GM18873 (cell line): ENCODE results near the gene DDX50.
"Not testable (repeated sequence)": the region's sequence is repeated elsewhere in the genome, so short reads cannot be mapped to it uniquely, and the experiment has no call there.

Source experiments
- ATAC-seq: cut with Tn5 transposase; IDR thresholded peaks from one replicate; pipeline ENCODE4 v1.9.1; 2021; ENCODE audit warnings: mild to moderate bottlenecking, moderate library complexity, moderate number of reproducible peaks; ENCODE audit not compliant: unreplicated experiment, low FRiP score

Gene DDX50

GRCh38 chr10:68899186-68899745, 1.8 kb upstream of the DDX50 start:
- no peak for ATAC-seq

- no peak for ATAC-seq
These were observed 549 bp upstream of the DDX50 start for GRCh38 chr10:68900427-68901104.

- ATAC-seq: no peak
These were observed 1.3 kb downstream of the DDX50 start for GRCh38 chr10:68902382-68902781.

- no peak for ATAC-seq
These were observed 23.5 kb downstream of the DDX50 start for GRCh38 chr10:68924593-68924992.

- ATAC-seq: no peak
These were observed 24.4 kb downstream of the DDX50 start for GRCh38 chr10:68925489-68925888.

- ATAC-seq: not testable (repeated sequence)
These were observed 28.0 kb downstream of the DDX50 start for GRCh38 chr10:68929157-68929556.

GRCh38 chr10:68929888-68930287, 28.8 kb downstream of the DDX50 start:
- not testable (repeated sequence) for ATAC-seq

GRCh38 chr10:68932860-68933259, 31.7 kb downstream of the DDX50 start:
- ATAC-seq: not testable (repeated sequence)

- ATAC-seq: no peak
These were observed 33.9 kb downstream of the DDX50 start for GRCh38 chr10:68934994-68935393.

GRCh38 chr10:68938117-68938516, 37.0 kb downstream of the DDX50 start:
- ATAC-seq: no peak

GRCh38 chr10:68938884-68939283, 37.8 kb downstream of the DDX50 start:
- no peak for ATAC-seq

- ATAC-seq: not testable (repeated sequence)
These were observed 39.8 kb downstream of the DDX50 start for GRCh38 chr10:68940917-68941316.

GRCh38 chr10:68950598-68950997, 49.5 kb downstream of the DDX50 start:
- no peak for ATAC-seq

GRCh38 chr10:68954904-68955303, 53.8 kb downstream of the DDX50 start:
- no peak for ATAC-seq

- ATAC-seq: peak; percentile 1
These were observed 54.3 kb downstream of the DDX50 start for GRCh38 chr10:68955355-68955831.

GRCh38 chr10:68955832-68956532, 54.9 kb downstream of the DDX50 start, which contains the start of gene DDX21:
Gene DDX21 (plus strand): TSS chr10:68956170. CDS start chr10:68956226, 56 bp downstream.
- peak; percentile 72 for ATAC-seq

- no peak for ATAC-seq
These were observed 56.1 kb downstream of the DDX50 start for GRCh38 chr10:68957284-68957615.

- no peak for ATAC-seq
These were observed 56.5 kb downstream of the DDX50 start for GRCh38 chr10:68957654-68958053.

- no peak for ATAC-seq
These were observed 58.8 kb downstream of the DDX50 start for GRCh38 chr10:68959695-68960527.

GRCh38 chr10:68963151-68963550, 62.0 kb downstream of the DDX50 start:
- ATAC-seq: no peak

- ATAC-seq: no peak
These were observed 72.9 kb downstream of the DDX50 start for GRCh38 chr10:68973975-68974374.
